ENCODE measurements around the gene DCST2. TPM values are rescaled to one million over a fixed set of nuclear protein-coding genes. Genes with fewer than 3 reads are reported as not detected.

The DCST2 gene
- total and polyA plus RNA-seq, 10 of the 15 experiments (the other 5 are each of a cell fraction or from before 2014, with no cell fraction given): 0.33 to 0.41 (median 0.36) TPM; not detected in 7

- TF ChIP-seq E2F8 (IDR thresholded peaks at IDR 0.05; ENCODE audit: low read depth, partially characterized antibody) (peak; percentile 29), SIN3A (IDR thresholded peaks at IDR 0.05; ENCODE audit: low read depth, low read length) (no peak), RUNX3 (IDR thresholded peaks at IDR 0.05; ENCODE audit: low read length) (no peak), CREB1 (IDR thresholded peaks at IDR 0.05; ENCODE audit: low read depth) (no peak), CTCF (IDR thresholded peaks at IDR 0.05 in 2 of 3, conservative IDR thresholded peaks at IDR 0.05 in 1 of 3; ENCODE audit: control insufficient read depth in 2 of 3, extremely low read depth in 1 of 3, insufficient read depth in 1 of 3, low read depth in 3 of 3, low read length in 3 of 3) (peak; percentile 37 to 53 (median 51); a peak in 5 of 6 replicates), MLLT1 (IDR thresholded peaks at IDR 0.05) (peak; percentile 94), RCOR1 (conservative IDR thresholded peaks at IDR 0.05; ENCODE audit: low read depth, low read length) (no peak), POLR2A (IDR thresholded peaks at IDR 0.05; ENCODE audit: low read depth, low read length) (peak; percentile 1; the same call in 1 of the 2 replicates), MTA3 (IDR thresholded peaks at IDR 0.05; ENCODE audit: borderline replicate concordance, low read length) (no peak), CHD1 (IDR thresholded peaks at IDR 0.05; ENCODE audit: low read depth, low read length) (no peak), PBX3 (IDR thresholded peaks at IDR 0.05; ENCODE audit: insufficient replicate concordance, low read depth, low read length) (peak; percentile 96), SMAD5 (IDR thresholded peaks at IDR 0.05; ENCODE audit: low read depth) (no peak), E2F4 (IDR thresholded peaks at IDR 0.05; ENCODE audit: low read depth, low read length) (no peak), ATF7 (IDR thresholded peaks at IDR 0.05; ENCODE audit: low read depth) (peak; percentile 51), ASH2L (IDR thresholded peaks at IDR 0.05; ENCODE audit: borderline replicate concordance, low read depth) (no peak), TCF7 (IDR thresholded peaks at IDR 0.05; ENCODE audit: borderline replicate concordance) (no peak), RAD51 (IDR thresholded peaks at IDR 0.05) (no peak), STAT3 (IDR thresholded peaks at IDR 0.05; ENCODE audit: low read depth, low read length) (no peak), NRF1 (conservative IDR thresholded peaks at IDR 0.05; ENCODE audit: low read depth, low read length) (no peak), CBFB (IDR thresholded peaks at IDR 0.05; ENCODE audit: low read depth) (no peak), PAX5 (IDR thresholded peaks at IDR 0.05; ENCODE audit: borderline replicate concordance, low read depth, low read length) (no peak), CEBPB (IDR thresholded peaks at IDR 0.05; ENCODE audit: borderline replicate concordance in 1 of 2, low read depth in 2 of 2, low read length in 2 of 2) (0 out of 4 replicates have a peak, but pooled peaks of 1 of the 2 experiments have one; percentile 27)
Observed at GRCh38 chr1:155001675-155002463, 31.7 kb downstream of the DCST2 start (continued).
